Endothelial cell (in vitro differentiated cells): ENCODE results near the gene RRP36. TPM values are rescaled to one million over a fixed set of nuclear protein-coding genes. Genes with fewer than 3 reads are reported as not detected.

Source experiments
- DNase-seq: peaks from one replicate; pipeline ENCODE4 v3.0.0; 2021; ENCODE audit warnings: low spot score
- H3K27ac Mint-ChIP-seq: one replicate; pipeline ENCODE4 v1.8.0; 2021; ENCODE audit warnings: mixed read lengths, inconsistent platforms; ENCODE audit not compliant: unreplicated experiment
- H3K27me3 Mint-ChIP-seq: one replicate; pipeline ENCODE4 v1.8.0; 2021; ENCODE audit warnings: mild to moderate bottlenecking, moderate library complexity, mixed read lengths, inconsistent platforms; ENCODE audit not compliant: unreplicated experiment
- H3K36me3 Mint-ChIP-seq: one replicate; pipeline ENCODE4 v1.8.0; 2021; ENCODE audit warnings: mild to moderate bottlenecking, low read depth, mixed read lengths, inconsistent platforms; ENCODE audit not compliant: unreplicated experiment
- H3K4me1 Mint-ChIP-seq: one replicate; pipeline ENCODE4 v1.8.0; 2021; ENCODE audit warnings: mild to moderate bottlenecking, mixed read lengths, inconsistent platforms; ENCODE audit not compliant: unreplicated experiment
- H3K4me3 Mint-ChIP-seq: one replicate; pipeline ENCODE4 v1.8.0; 2021; ENCODE audit warnings: mild to moderate bottlenecking, mixed read lengths, inconsistent platforms; ENCODE audit not compliant: unreplicated experiment
- H3K9me3 Mint-ChIP-seq: one replicate; pipeline ENCODE4 v1.8.0; 2021; ENCODE audit warnings: mixed read lengths, inconsistent platforms; ENCODE audit not compliant: unreplicated experiment
- CTCF ChIP-seq: fragments of 200-600 bp; sonication (generic); IDR thresholded peaks from one replicate; pipeline ENCODE4 v1.5.0; 2021; ENCODE audit warnings: antibody characterized with exemption; ENCODE audit not compliant: unreplicated experiment
- long read RNA-seq: library from polyadenylated mRNA; unstranded; transcript quantifications from one replicate; pipeline ENCODE4 v2.0.0, GENCODE V29; 2020; ENCODE audit not compliant: unreplicated experiment
- total RNA-seq: library from RNA; stranded (reverse); fragmentation: NEBNext Ultra II Directional; extraction: Animal tissue kit (Norgen Biotek cat#: 25700); gene quantifications from one replicate; pipeline ENCODE4 v1.2.1, GENCODE V29; 2021; ENCODE audit not compliant: unreplicated experiment

RRP36 gene
- total RNA-seq = 82.1 TPM
- long read RNA-seq, partial matches to known transcripts = 0 of 1 reads
- long read RNA-seq, other reads (novel, unspliced or antisense) = 0 of 1 reads

- no peaks in the 10 kb centered on the region for H3K9me3 Mint-ChIP-seq
- peaks cover 29% of the 10 kb centered on the region for H3K36me3 Mint-ChIP-seq
- peak within 1 kb of the TSS; percentile 97 for H3K27ac Mint-ChIP-seq
- H3K4me3 Mint-ChIP-seq = peak within 1 kb of the TSS; percentile 99
- TF ChIP-seq CTCF = no peak
- H3K4me1 Mint-ChIP-seq = peaks cover 44% of the 10 kb centered on the region
- H3K27me3 Mint-ChIP-seq = peaks cover 14% of the 10 kb centered on the region
- DNase-seq = peak; percentile 76
These were observed at the start of gene RRP36 for GRCh38 chr6:43021270-43022047. TSS of gene RRP36 (plus strand) at chr6:43021623. CDS start at chr6:43021655, 32 bp downstream.

GRCh38 chr6:42971746-42972327 is 49.6 kb upstream of the RRP36 start:
- Mint-ChIP-seq H3K4me3 (no peak overlapping the region), H3K27ac (no peak overlapping the region), H3K27me3 (peaks cover 2% of the 10 kb centered on the region), H3K36me3 (peaks cover 2% of the 10 kb centered on the region), H3K9me3 (no peaks in the 10 kb centered on the region), H3K4me1 (peaks cover 8% of the 10 kb centered on the region)
- DNase-seq = no peak
- no peak for TF ChIP-seq CTCF

- H3K4me1 Mint-ChIP-seq = peaks cover 14% of the 10 kb centered on the region
- no peaks in the 10 kb centered on the region for H3K9me3 Mint-ChIP-seq
- H3K27ac Mint-ChIP-seq = no peak overlapping the region
- peaks cover 8% of the 10 kb centered on the region for H3K27me3 Mint-ChIP-seq
- H3K4me3 Mint-ChIP-seq = no peak overlapping the region
- DNase-seq = no peak
- no peak for TF ChIP-seq CTCF
- peaks cover 3% of the 10 kb centered on the region for H3K36me3 Mint-ChIP-seq
These were observed 47.5 kb upstream of the RRP36 start for GRCh38 chr6:42973926-42974325.

GRCh38 chr6:42974919-42975505 is 46.4 kb upstream of the RRP36 start:
- peaks cover 9% of the 10 kb centered on the region for H3K36me3 Mint-ChIP-seq
- no peaks in the 10 kb centered on the region for H3K9me3 Mint-ChIP-seq
- no peak for DNase-seq
- peaks cover 25% of the 10 kb centered on the region for H3K4me1 Mint-ChIP-seq
- H3K4me3 Mint-ChIP-seq = no peak overlapping the region
- H3K27ac Mint-ChIP-seq = no peak overlapping the region
- H3K27me3 Mint-ChIP-seq = peaks cover 12% of the 10 kb centered on the region
- TF ChIP-seq CTCF = no peak

- no peak for TF ChIP-seq CTCF
- H3K9me3 Mint-ChIP-seq = no peaks in the 10 kb centered on the region
- peaks cover 14% of the 10 kb centered on the region for H3K27me3 Mint-ChIP-seq
- H3K27ac Mint-ChIP-seq = no peak overlapping the region
- H3K4me1 Mint-ChIP-seq = peaks cover 28% of the 10 kb centered on the region
- H3K36me3 Mint-ChIP-seq = peaks cover 9% of the 10 kb centered on the region
- peak overlapping the region; percentile 93 for H3K4me3 Mint-ChIP-seq
- no peak for DNase-seq
These were observed 43.0 kb upstream of the RRP36 start for GRCh38 chr6:42978487-42978838.
